Activated effector memory CD4-positive, alpha-beta T cell treated with Interleukin-2 at 50 U/mL for 16 hours (primary cell): ENCODE data around the gene FLII.

Experiments used
- DNase-seq: peaks from one replicate; pipeline ENCODE4 v3.0.0-alpha.2; 2020

FLII gene

GRCh38 chr17:18213666-18214270 lies 44.8 kb downstream of the FLII start:
- DNase-seq = no peak

- no peak for DNase-seq
Observed at GRCh38 chr17:18208092-18208491, 50.4 kb downstream of the FLII start.

GRCh38 chr17:18206962-18207361 lies 51.6 kb downstream of the FLII start:
- no peak for DNase-seq

- DNase-seq = no peak
Observed at GRCh38 chr17:18205861-18206260, 52.7 kb downstream of the FLII start.

- no peak for DNase-seq
Observed at GRCh38 chr17:18203308-18203707, 55.2 kb downstream of the FLII start.

- no peak for DNase-seq
Observed at GRCh38 chr17:18201108-18201507, 57.4 kb downstream of the FLII start.

GRCh38 chr17:18198530-18198929 lies 60.0 kb downstream of the FLII start:
- no peak for DNase-seq

GRCh38 chr17:18197535-18198194 lies 60.9 kb downstream of the FLII start:
- no peak for DNase-seq

- DNase-seq = no peak
Observed at GRCh38 chr17:18195246-18195645, 63.3 kb downstream of the FLII start.
